GM12878 (cell line): ENCODE data around the gene RO60. TPM values are rescaled to one million over a fixed set of nuclear protein-coding genes. Genes with fewer than 3 reads are reported as not detected.

ENCODE experiments used
- ATAC-seq: fragments of 200-7000 bp; cut with Tn5 transposase; 3 replicates; pipeline ENCODE4 v1.9.1; 2020; ENCODE audit warnings: mild to moderate bottlenecking, moderate library complexity
- BruUV-seq: library from RNA; stranded (reverse); fragments of 400-500 nt; replicated peaks from 2 replicates; lab custom pipeline; 2021; lab: Mats Ljungman, UMichigan
- CTCF ChIA-PET: fragments of 300-600 bp; sonication (Branson Sonifier 250); formaldehyde crosslinking; extraction: SDS; loops from one replicate; lab custom pipeline; 2021; ENCODE audit warnings: inconsistent platforms; lab: Yijun Ruan, JAX
- POLR2A ChIA-PET: fragments of 350-600 bp; formaldehyde crosslinking; extraction: SDS; loops from one replicate; lab custom pipeline; 2021; ENCODE audit warnings: inconsistent platforms; lab: Charles Lee
- RAD21 ChIA-PET: fragments of 300-600 bp; sonication (Branson Sonifier 250); formaldehyde crosslinking; loops from one replicate; lab custom pipeline; 2023; ENCODE audit warnings: antibody characterized with exemption; ENCODE audit not compliant: unreplicated experiment; lab: Charles Lee
- SMC1A ChIA-PET: fragments of 300-600 bp; sonication (Branson Sonifier 250); formaldehyde crosslinking; loops from one replicate; lab custom pipeline; 2023; ENCODE audit not compliant: unreplicated experiment, uncharacterized antibody; lab: Charles Lee
- DNase-seq: peaks from one replicate; pipeline ENCODE4 v3.0.0-alpha.2; 2011; ENCODE audit warnings: low read depth, low spot score
- FAIRE-seq: peaks from 3 replicates; lab custom pipeline; 2011; peaks lifted over from hg19 to GRCh38; lab: Jason Lieb, UNC
- H2AFZ ChIP-seq: 2 replicates; pipeline ENCODE4 v1.6.0; 2011; ENCODE audit warnings: low read depth, low read length, control low read depth; ENCODE audit not compliant: control insufficient read depth
- H3K27ac ChIP-seq: 2 replicates; pipeline ENCODE4 v1.5.1; 2011; ENCODE audit warnings: control low read depth; ENCODE audit not compliant: control insufficient read depth, insufficient read depth
- H3K27me3 ChIP-seq, 2 experiments: replicated peaks in 1 of 2; 2 replicates each; pipeline versions ENCODE4 v1.6.0 to v1.6.1; 2011; ENCODE audit warnings: low read length in 1 of 2; ENCODE audit not compliant: control insufficient read depth in 2 of 2, insufficient read depth in 2 of 2
- H3K36me3 ChIP-seq, 2 experiments: 2 replicates each; pipeline ENCODE4 v1.5.1; 2011; ENCODE audit warnings: low read length in 1 of 2; ENCODE audit not compliant: control insufficient read depth in 2 of 2, insufficient read depth in 2 of 2
- H3K4me1 ChIP-seq: 2 replicates; pipeline ENCODE4 v1.6.1; 2011; ENCODE audit warnings: mild to moderate bottlenecking, low read length, moderate library complexity, mixed read lengths; ENCODE audit not compliant: control insufficient read depth, insufficient read depth
- H3K4me2 ChIP-seq: 2 replicates; pipeline ENCODE4 v1.6.0; 2011; ENCODE audit warnings: control low read depth; ENCODE audit not compliant: control insufficient read depth, insufficient read depth
- H3K4me3 ChIP-seq: fragments of 200-600 bp; sonication (generic); 2 replicates; pipeline ENCODE4 v1.5.1; 2016
- H3K79me2 ChIP-seq: 2 replicates; pipeline ENCODE4 v1.6.0; 2011; ENCODE audit warnings: low read length; ENCODE audit not compliant: control insufficient read depth, insufficient read depth
- H3K9ac ChIP-seq: 2 replicates; pipeline ENCODE4 v1.8.0; 2011; ENCODE audit warnings: low read length, control low read depth, mixed read lengths; ENCODE audit not compliant: control insufficient read depth, insufficient read depth
- H3K9me3 ChIP-seq: replicated peaks from 3 replicates; pipeline ENCODE4 v1.5.1; 2011; ENCODE audit warnings: mild to moderate bottlenecking, low read length; ENCODE audit not compliant: control insufficient read depth, insufficient read depth
- H4K20me1 ChIP-seq: 2 replicates; pipeline ENCODE4 v1.6.0; 2011; ENCODE audit not compliant: control insufficient read depth, insufficient read depth
- CBX3 ChIP-seq: fragments of 200-600 bp; sonication (generic); IDR thresholded peaks from 2 replicates; pipeline ENCODE4 v1.6.1; 2016; ENCODE audit warnings: low read depth, borderline replicate concordance
- POLR2AphosphoS5 ChIP-seq: IDR thresholded peaks from 2 replicates; pipeline ENCODE4 v1.6.1; 2011; ENCODE audit warnings: mild to moderate bottlenecking, low read length, inconsistent platforms
- RBBP5 ChIP-seq: fragments of 200-600 bp; sonication (generic); conservative IDR thresholded peaks from 2 replicates; pipeline ENCODE4 v1.6.1; 2016
- WGBS: methylation state at CpG from one replicate; pipeline ENCODE4 v1.1.6; 2016; ENCODE audit warnings: low lambda C conversion rate; ENCODE audit not compliant: insufficient replicate concordance, insufficient coverage; ENCODE audit errors: missing lambda C conversion rate; 5-methylcytosine and 5-hydroxymethylcytosine counted together
- in situ Hi-C: fragments of 300-500 bp; cut with MboI; formaldehyde crosslinking; loops from 9 replicates; pipeline ENCODE4 v1.14.3; 2018; ENCODE audit warnings: mixed read lengths
- intact Hi-C: fragments of 100-400 bp; cut with micrococcal nuclease; formaldehyde crosslinking; loops from one replicate; pipeline ENCODE4 v1.14.2; 2022; ENCODE audit not compliant: unreplicated experiment
- polyA plus RNA-seq, 11 experiments: library from polyadenylated mRNA; depleted of rRNA in 4 of 11; unstranded in 6 of 11; stranded (reverse) in 5 of 11; fragments of >200 nt; fragmentation: Nextera tagmentation in 4 of 11; fragmentation: Illumina TruSeq in 1 of 11; extraction: Ambion mirVana in 4 of 11; extraction: Trizol in 1 of 11; gene quantifications; 1 replicate in 1 of 11; 2 replicates in 10 of 11; pipeline versions ENCODE4 v1.2.1 to v1.2.3, GENCODE V29; 2011 to 2016; ENCODE audit warnings: inconsistent platforms in 2 of 11, missing spikeins in 2 of 11, low read depth in 1 of 11
- total RNA-seq, 4 experiments: library from RNA; depleted of rRNA in 3 of 4; stranded (reverse); fragments of >200 nt in 3 of 4; fragmentation: Illumina TruSeq in 1 of 4; extraction: Trizol in 1 of 4; gene quantifications; 2 replicates each; pipeline versions ENCODE4 v1.2.1 to v1.2.3, GENCODE V29; 2013 to 2021
- TF ChIP-seq, protein P1 (sequence below): fragments of 450-650 bp; formaldehyde crosslinking; IDR thresholded peaks from 2 replicates; pipeline ENCODE4 v1.4.0; 2022; ENCODE audit warnings: mild to moderate bottlenecking, moderate library complexity
- TF ChIP-seq, protein P2 (sequence below): fragments of 150-350 bp; IDR thresholded peaks from 2 replicates; pipeline ENCODE4 v1.6.1; 2016; ENCODE audit warnings: low read depth, low read length

The RO60 gene
- total and polyA plus RNA-seq, 10 of the 15 experiments (the other 5 are each of a cell fraction or from before 2014, with no cell fraction given): 21.1 to 143 (median 83.1) TPM

DNA sequence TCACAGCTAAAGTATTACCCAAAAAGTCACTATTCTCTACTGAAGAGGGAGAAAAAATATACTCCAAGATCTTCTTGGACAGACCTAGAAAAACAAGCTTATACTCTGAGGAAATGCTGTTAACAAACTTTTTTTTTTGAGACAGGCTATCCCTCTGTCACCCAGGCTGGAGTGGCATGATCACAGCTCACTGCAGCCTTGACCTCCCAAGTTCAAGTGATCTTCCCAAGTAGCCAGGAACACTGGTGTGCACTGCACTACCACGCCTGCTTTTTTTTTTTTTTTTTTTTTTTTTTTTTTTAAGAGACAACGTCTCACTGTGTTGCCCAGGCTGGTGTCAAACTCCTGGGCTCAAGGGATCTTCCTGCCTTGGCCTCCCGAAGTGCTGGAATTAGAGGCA, 28.5 kb downstream of the RO60 start (continued):
- TF ChIP-seq, protein P1, sequence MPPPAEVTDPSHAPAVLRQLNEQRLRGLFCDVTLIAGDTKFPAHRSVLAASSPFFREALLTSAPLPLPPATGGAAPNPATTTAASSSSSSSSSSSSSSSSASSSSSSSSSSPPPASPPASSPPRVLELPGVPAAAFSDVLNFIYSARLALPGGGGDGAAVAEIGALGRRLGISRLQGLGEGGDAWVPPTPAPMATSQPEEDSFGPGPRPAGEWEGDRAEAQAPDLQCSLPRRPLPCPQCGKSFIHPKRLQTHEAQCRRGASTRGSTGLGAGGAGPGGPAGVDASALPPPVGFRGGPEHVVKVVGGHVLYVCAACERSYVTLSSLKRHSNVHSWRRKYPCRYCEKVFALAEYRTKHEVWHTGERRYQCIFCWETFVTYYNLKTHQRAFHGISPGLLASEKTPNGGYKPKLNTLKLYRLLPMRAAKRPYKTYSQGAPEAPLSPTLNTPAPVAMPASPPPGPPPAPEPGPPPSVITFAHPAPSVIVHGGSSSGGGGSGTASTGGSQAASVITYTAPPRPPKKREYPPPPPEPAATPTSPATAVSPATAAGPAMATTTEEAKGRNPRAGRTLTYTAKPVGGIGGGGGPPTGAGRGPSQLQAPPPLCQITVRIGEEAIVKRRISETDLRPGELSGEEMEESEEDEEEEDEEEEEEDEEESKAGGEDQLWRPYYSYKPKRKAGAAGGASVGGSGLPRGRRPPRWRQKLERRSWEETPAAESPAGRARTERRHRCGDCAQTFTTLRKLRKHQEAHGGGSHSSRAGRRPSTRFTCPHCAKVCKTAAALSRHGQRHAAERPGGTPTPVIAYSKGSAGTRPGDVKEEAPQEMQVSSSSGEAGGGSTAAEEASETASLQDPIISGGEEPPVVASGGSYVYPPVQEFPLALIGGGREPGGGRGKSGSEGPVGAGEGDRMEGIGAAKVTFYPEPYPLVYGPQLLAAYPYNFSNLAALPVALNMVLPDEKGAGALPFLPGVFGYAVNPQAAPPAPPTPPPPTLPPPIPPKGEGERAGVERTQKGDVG (CRISPR knock-in tag): no peak

DNA sequence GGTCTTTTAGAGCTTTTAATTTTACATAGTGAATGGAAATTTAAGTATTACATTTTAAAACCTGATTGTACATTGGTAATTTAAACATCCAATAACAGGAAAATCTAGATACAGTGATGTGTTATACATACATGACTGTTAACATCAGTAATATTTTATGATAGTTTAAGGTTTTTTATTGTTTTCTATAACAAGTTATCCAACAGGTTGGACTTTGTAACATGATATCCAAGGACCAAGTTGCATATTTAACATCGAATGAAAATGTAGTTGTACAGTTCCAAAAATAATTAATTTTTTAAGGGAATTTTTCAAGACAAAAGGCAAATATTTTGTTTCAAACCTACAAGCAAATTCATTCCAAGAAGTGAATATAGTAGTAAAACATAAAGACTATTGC, 31.5 kb downstream of the RO60 start:
- 97% methylated on average over 1 of the region's 1 CpG for WGBS
- Histone ChIP-seq H3K4me3 (no peak overlapping the region), H3K9ac (no peak overlapping the region), H3K36me3 (peaks cover 0 to 4% of the 10 kb centered on the region in 2 experiments; a peak in 2 of 4 replicates), H3K27me3 (no peaks in the 10 kb centered on the region), H3K79me2 (no peaks in the 10 kb centered on the region), H3K4me2 (no peak overlapping the region), H3K27ac (no peak overlapping the region), H3K9me3 (no peaks in the 10 kb centered on the region), H2AFZ (no peak overlapping the region), H3K4me1 (no peaks in the 10 kb centered on the region), H4K20me1 (no peaks in the 10 kb centered on the region)
- no peak for FAIRE-seq
- BruUV-seq: no TSS peak
- in situ Hi-C loops (no loop called here), intact Hi-C loops (no loop called here)
- SMC1A ChIA-PET: interaction anchor here (1.4 kb wide), 1 partner anchor 17 kb away, joined by 3 read pairs; no protein-coding TSS in a partner anchor
- POLR2A ChIA-PET: interaction anchor here (1.0 kb wide), 1 partner anchor 14 kb away, joined by 3 read pairs; the partner anchor contains the start of gene GLRX2
- no peak for ATAC-seq
- DNase-seq: no peak
- CTCF ChIA-PET: no interaction called here
- RAD21 ChIA-PET: interaction anchor here (1.0 kb wide), 1 partner anchor 14 kb away, joined by 3 read pairs; the partner anchor contains the start of gene GLRX2
- TF ChIP-seq RBBP5: no peak
- TF ChIP-seq, protein P2, sequence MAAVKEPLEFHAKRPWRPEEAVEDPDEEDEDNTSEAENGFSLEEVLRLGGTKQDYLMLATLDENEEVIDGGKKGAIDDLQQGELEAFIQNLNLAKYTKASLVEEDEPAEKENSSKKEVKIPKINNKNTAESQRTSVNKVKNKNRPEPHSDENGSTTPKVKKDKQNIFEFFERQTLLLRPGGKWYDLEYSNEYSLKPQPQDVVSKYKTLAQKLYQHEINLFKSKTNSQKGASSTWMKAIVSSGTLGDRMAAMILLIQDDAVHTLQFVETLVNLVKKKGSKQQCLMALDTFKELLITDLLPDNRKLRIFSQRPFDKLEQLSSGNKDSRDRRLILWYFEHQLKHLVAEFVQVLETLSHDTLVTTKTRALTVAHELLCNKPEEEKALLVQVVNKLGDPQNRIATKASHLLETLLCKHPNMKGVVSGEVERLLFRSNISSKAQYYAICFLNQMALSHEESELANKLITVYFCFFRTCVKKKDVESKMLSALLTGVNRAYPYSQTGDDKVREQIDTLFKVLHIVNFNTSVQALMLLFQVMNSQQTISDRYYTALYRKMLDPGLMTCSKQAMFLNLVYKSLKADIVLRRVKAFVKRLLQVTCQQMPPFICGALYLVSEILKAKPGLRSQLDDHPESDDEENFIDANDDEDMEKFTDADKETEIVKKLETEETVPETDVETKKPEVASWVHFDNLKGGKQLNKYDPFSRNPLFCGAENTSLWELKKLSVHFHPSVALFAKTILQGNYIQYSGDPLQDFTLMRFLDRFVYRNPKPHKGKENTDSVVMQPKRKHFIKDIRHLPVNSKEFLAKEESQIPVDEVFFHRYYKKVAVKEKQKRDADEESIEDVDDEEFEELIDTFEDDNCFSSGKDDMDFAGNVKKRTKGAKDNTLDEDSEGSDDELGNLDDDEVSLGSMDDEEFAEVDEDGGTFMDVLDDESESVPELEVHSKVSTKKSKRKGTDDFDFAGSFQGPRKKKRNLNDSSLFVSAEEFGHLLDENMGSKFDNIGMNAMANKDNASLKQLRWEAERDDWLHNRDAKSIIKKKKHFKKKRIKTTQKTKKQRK: no peak
- TF ChIP-seq CBX3: no peak
- no peak for TF ChIP-seq POLR2AphosphoS5
